CD4-positive, alpha-beta T cell (primary cell): ENCODE data around the gene TP53RK. TPM values are rescaled to one million over a fixed set of nuclear protein-coding genes. Genes with fewer than 3 reads are reported as not detected.

Experiments used
- ATAC-seq: fragments of 200-7000 bp; cut with Tn5 transposase; one replicate; pipeline ENCODE4 v1.10.0; 2022; ENCODE audit warnings: mild to moderate bottlenecking; ENCODE audit not compliant: poor library complexity
- CTCF ChIA-PET: fragments of 350-600 bp; sonication (Branson Sonifier 250); formaldehyde crosslinking; loops from one replicate; lab custom pipeline; 2021; ENCODE audit warnings: antibody characterized with exemption, inconsistent platforms; lab: Charles Lee
- POLR2A ChIA-PET: fragments of 350-600 bp; sonication (Branson Sonifier 250); formaldehyde crosslinking; loops from one replicate; lab custom pipeline; 2021; ENCODE audit warnings: antibody characterized with exemption, inconsistent platforms; lab: Charles Lee
- DNase-seq, 14 experiments: peaks; one replicate each; pipeline ENCODE4 v3.0.0-alpha.2; 2013 to 2020; ENCODE audit warnings: mixed read lengths in 2 of 14
- H3K27ac ChIP-seq, 2 donors: one replicate each; pipeline versions ENCODE4 v1.5.1 to v1.7.0; 2013; ENCODE audit warnings: low read length in 2 of 2, low read depth in 1 of 2, mild to moderate bottlenecking in 1 of 2
- H3K27me3 ChIP-seq, 2 experiments: 1 replicate in 1 of 2; 2 replicates in 1 of 2; pipeline versions ENCODE4 v1.6.1 to v1.7.0; 2013; ENCODE audit warnings: low read length in 2 of 2, control low read depth in 1 of 2, mild to moderate bottlenecking in 1 of 2, moderate library complexity in 1 of 2; ENCODE audit not compliant: insufficient read depth in 2 of 2, control insufficient read depth in 1 of 2
- H3K36me3 ChIP-seq: one replicate; pipeline ENCODE4 v1.6.1; 2013; ENCODE audit warnings: low read length, control low read depth; ENCODE audit not compliant: insufficient read depth
- H3K4me1 ChIP-seq: one replicate; pipeline ENCODE4 v1.6.1; 2013; ENCODE audit warnings: low read length, control low read depth; ENCODE audit not compliant: insufficient read depth
- H3K4me3 ChIP-seq: one replicate; pipeline ENCODE4 v1.5.1; 2013; ENCODE audit warnings: mild to moderate bottlenecking, low read length, moderate library complexity
- H3K9me3 ChIP-seq, 2 experiments: 1 replicate in 1 of 2; 2 replicates in 1 of 2; pipeline versions ENCODE4 v1.6.1 to v1.7.0; 2013; ENCODE audit warnings: low read length in 2 of 2, mild to moderate bottlenecking in 2 of 2, control low read depth in 1 of 2, moderate library complexity in 1 of 2; ENCODE audit not compliant: control insufficient read depth in 1 of 2, insufficient read depth in 1 of 2
- H3K27ac Mint-ChIP-seq: one replicate; pipeline ENCODE4 v1.8.0; 2020; ENCODE audit warnings: mixed read lengths
- H3K27me3 Mint-ChIP-seq: one replicate; pipeline ENCODE4 v1.8.0; 2021; ENCODE audit warnings: mixed read lengths
- H3K36me3 Mint-ChIP-seq: one replicate; pipeline ENCODE4 v1.8.0; 2021; ENCODE audit warnings: low read depth, mixed read lengths
- H3K4me1 Mint-ChIP-seq: one replicate; pipeline ENCODE4 v1.8.0; 2021; ENCODE audit warnings: low read depth, mixed read lengths
- H3K4me3 Mint-ChIP-seq: one replicate; pipeline ENCODE4 v1.8.0; 2020; ENCODE audit warnings: mild to moderate bottlenecking, mixed read lengths
- H3K9me3 Mint-ChIP-seq: one replicate; pipeline ENCODE4 v1.8.0; 2020; ENCODE audit warnings: mixed read lengths
- intact Hi-C, 2 experiments: fragments of 100-400 bp; cut with DNase I in 1 of 2; cut with micrococcal nuclease in 1 of 2; formaldehyde crosslinking; loops; one replicate each; pipeline versions ENCODE4 v1.15.1 to v1.9.0; 2023 to 2025; cut with DNase I, micrococcal nuclease
- total RNA-seq, 174 experiments: library from RNA in 2 of 174; stranded (reverse) in 2 of 174; gene quantifications; one replicate each; pipeline ENCODE4 v1.2.3 and lab custom pipeline; 2021 to 2026
- TF ChIP-seq, protein P1 (sequence below): fragments of 200-600 bp; IDR thresholded peaks from one replicate; pipeline ENCODE4 v1.8.0; 2022; ENCODE audit warnings: antibody characterized with exemption, mild to moderate bottlenecking

TP53RK gene
- total RNA-seq, 2 experiments from 2014 or later = 3.9 to 4.5 TPM

DNA sequence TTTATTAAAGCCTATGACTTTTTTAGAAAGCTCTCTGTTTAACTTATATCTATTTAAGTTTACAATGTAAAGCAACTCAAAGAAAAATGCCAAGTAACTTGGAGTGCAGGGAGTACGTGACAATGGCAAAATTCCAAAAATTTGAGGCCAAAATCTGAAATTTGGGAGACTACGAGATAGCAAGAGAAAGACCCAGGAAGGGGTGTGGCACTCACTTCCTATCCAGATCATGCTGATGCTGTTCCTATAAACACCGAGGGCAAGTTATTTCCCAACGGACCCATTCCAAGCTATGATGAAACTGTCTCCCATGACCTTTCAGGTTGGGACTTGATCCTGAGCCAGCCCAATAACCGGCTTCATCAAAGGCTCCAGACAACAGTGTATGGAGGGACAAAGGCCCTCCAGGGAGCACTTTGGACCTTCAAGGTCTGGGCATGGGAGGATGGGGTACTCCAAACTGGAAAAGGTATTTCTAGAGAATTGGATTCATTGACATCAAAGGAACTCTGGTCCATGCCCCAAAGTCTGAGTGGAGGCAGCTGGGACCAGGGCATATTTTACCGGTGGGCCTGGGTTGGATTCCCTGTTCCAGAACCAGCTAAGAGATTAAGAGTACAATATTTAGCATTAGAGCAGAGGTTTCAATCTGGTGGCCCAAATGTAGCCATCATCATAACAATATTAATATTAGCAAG, 22.3 kb downstream of the TP53RK start:
- Mint-ChIP-seq H3K4me1 (no peaks in the 10 kb centered on the region), H3K9me3 (peaks cover 6% of the 10 kb centered on the region), H3K36me3 (peaks cover 8% of the 10 kb centered on the region), H3K27ac (no peak overlapping the region), H3K4me3 (no peak overlapping the region), H3K27me3 (peaks cover 4% of the 10 kb centered on the region)
- Histone ChIP-seq H3K36me3 (no peaks in the 10 kb centered on the region), H3K27ac (no peak overlapping the region), H3K4me3 (no peak overlapping the region), H3K27me3 (no peaks in the 10 kb centered on the region), H3K9me3 (peaks cover 3% of the 10 kb centered on the region in 2 experiments), H3K4me1 (no peaks in the 10 kb centered on the region)
- ChIA-PET POLR2A (no interaction called here), CTCF (no interaction called here)
- DNase-seq (no peak), ATAC-seq (no peak)
- intact Hi-C loops = no loop called here
- TF ChIP-seq, protein P1, sequence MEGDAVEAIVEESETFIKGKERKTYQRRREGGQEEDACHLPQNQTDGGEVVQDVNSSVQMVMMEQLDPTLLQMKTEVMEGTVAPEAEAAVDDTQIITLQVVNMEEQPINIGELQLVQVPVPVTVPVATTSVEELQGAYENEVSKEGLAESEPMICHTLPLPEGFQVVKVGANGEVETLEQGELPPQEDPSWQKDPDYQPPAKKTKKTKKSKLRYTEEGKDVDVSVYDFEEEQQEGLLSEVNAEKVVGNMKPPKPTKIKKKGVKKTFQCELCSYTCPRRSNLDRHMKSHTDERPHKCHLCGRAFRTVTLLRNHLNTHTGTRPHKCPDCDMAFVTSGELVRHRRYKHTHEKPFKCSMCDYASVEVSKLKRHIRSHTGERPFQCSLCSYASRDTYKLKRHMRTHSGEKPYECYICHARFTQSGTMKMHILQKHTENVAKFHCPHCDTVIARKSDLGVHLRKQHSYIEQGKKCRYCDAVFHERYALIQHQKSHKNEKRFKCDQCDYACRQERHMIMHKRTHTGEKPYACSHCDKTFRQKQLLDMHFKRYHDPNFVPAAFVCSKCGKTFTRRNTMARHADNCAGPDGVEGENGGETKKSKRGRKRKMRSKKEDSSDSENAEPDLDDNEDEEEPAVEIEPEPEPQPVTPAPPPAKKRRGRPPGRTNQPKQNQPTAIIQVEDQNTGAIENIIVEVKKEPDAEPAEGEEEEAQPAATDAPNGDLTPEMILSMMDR = no peak

DNA sequence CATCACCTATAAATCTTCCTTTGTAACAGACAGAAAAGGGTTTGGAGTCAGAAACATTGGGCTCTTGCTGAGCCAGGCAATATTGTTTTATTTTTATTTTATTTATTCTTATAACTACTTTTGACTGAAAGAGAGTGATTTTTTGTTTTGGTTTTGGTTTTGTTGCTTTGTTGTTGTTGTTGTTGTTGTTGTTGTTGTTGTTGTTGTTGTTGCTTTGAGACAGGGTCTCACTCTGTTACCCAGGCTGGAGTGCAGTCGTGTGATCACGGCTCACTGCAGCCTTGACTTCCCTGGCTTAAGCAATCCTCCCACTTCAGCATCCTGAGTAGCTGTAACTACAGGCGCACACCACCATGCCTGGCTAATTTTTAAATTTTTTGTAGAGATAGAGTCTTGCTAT, 22.9 kb downstream of the TP53RK start:
- no peak overlapping the region for H3K27ac ChIP-seq
- peaks cover 4% of the 10 kb centered on the region for H3K27me3 Mint-ChIP-seq
- no peak overlapping the region for H3K27ac Mint-ChIP-seq
- POLR2A ChIA-PET = no interaction called here
- peaks cover 8% of the 10 kb centered on the region for H3K36me3 Mint-ChIP-seq
- no peak overlapping the region for H3K4me3 Mint-ChIP-seq
- peaks cover 6% of the 10 kb centered on the region for H3K9me3 Mint-ChIP-seq
- H3K4me3 ChIP-seq = no peak overlapping the region
- CTCF ChIA-PET = no interaction called here
- peaks cover 0 to 2% of the 10 kb centered on the region in 2 experiments for H3K27me3 ChIP-seq
- no peak for ATAC-seq
- no peaks in the 10 kb centered on the region for H3K4me1 Mint-ChIP-seq
- no peak for DNase-seq
- TF ChIP-seq, protein P1 = no peak
- no peaks in the 10 kb centered on the region for H3K4me1 ChIP-seq
- intact Hi-C loops = no loop called here
- peaks cover 0 to 2% of the 10 kb centered on the region in 2 experiments for H3K9me3 ChIP-seq
- H3K36me3 ChIP-seq = no peaks in the 10 kb centered on the region

DNA sequence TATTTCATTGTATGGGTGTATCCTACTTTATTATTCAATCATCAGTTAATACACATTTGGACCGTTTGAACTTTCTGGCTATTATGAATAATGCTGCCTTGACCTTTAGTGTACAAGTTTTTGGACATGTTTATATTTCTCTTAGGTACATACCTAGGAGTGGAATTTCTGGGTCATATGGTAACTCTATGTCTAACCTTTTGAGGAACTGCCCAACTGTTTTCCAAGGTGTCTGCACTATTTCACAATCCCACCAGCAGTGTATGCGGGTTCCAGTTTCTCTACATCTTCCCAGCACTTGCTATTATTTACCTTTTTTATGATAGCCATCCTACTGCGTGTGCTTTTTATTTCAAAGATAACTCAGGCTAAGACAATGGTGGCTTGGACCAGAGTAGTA, 23.6 kb downstream of the TP53RK start:
- Histone ChIP-seq H3K4me1 (no peaks in the 10 kb centered on the region), H3K36me3 (no peaks in the 10 kb centered on the region), H3K4me3 (no peak overlapping the region), H3K9me3 (no peaks in the 10 kb centered on the region), H3K27ac (no peak overlapping the region), H3K27me3 (peaks cover 0 to 3% of the 10 kb centered on the region in 2 experiments)
- H3K4me3 Mint-ChIP-seq = no peak overlapping the region
- intact Hi-C loops = no loop called here
- DNase-seq (no peak), ATAC-seq (no peak)
- TF ChIP-seq, protein P1 = no peak
- H3K27ac Mint-ChIP-seq = no peak overlapping the region
- peaks cover 4% of the 10 kb centered on the region for H3K9me3 Mint-ChIP-seq
- H3K4me1 Mint-ChIP-seq = no peaks in the 10 kb centered on the region
- peaks cover 4% of the 10 kb centered on the region for H3K27me3 Mint-ChIP-seq
- H3K36me3 Mint-ChIP-seq = peaks cover 8% of the 10 kb centered on the region
- ChIA-PET POLR2A (no interaction called here), CTCF (no interaction called here)
